Ishikawa (cell line): ENCODE data around the gene MYMK.

Source experiments
- CEBPB ChIP-seq: IDR thresholded peaks from 2 replicates; pipeline ENCODE4 v1.6.1; 2012
- CREB1 ChIP-seq: IDR thresholded peaks from 2 replicates; pipeline ENCODE4 v1.6.1; 2012; ENCODE audit warnings: low read depth
- EGR1 ChIP-seq: IDR thresholded peaks from 2 replicates; pipeline ENCODE4 v1.6.1; 2012
- EP300 ChIP-seq: IDR thresholded peaks from 2 replicates; pipeline ENCODE4 v1.6.1; 2012; ENCODE audit warnings: borderline replicate concordance
- FOXM1 ChIP-seq: IDR thresholded peaks from 2 replicates; pipeline ENCODE4 v1.6.1; 2012; ENCODE audit warnings: low read depth, borderline replicate concordance
- NFIC ChIP-seq: IDR thresholded peaks from 2 replicates; pipeline ENCODE4 v1.6.1; 2012
- RAD21 ChIP-seq: IDR thresholded peaks from 2 replicates; pipeline ENCODE4 v1.6.1; 2012; ENCODE audit warnings: low read depth
- TAF1 ChIP-seq: IDR thresholded peaks from 2 replicates; pipeline ENCODE4 v1.6.1; 2012; ENCODE audit warnings: low read depth, mild to moderate bottlenecking
- TCF12 ChIP-seq: IDR thresholded peaks from 2 replicates; pipeline ENCODE4 v1.6.1; 2012; ENCODE audit warnings: low read depth
- TEAD4 ChIP-seq: IDR thresholded peaks from 2 replicates; pipeline ENCODE4 v1.6.1; 2012
- YY1 ChIP-seq: IDR thresholded peaks from 2 replicates; pipeline ENCODE4 v1.6.1; 2012; ENCODE audit warnings: low read depth
- ZBTB7A ChIP-seq: IDR thresholded peaks from 2 replicates; pipeline ENCODE4 v1.6.1; 2012; ENCODE audit warnings: low read depth
- TF ChIP-seq, protein P1 (sequence below): IDR thresholded peaks from 2 replicates; pipeline ENCODE4 v1.6.1; 2012
- TF ChIP-seq, protein P2 (sequence below): IDR thresholded peaks from 2 replicates; pipeline ENCODE4 v1.6.1; 2012; ENCODE audit warnings: low read depth, mild to moderate bottlenecking
- TF ChIP-seq, protein P3 (sequence below): IDR thresholded peaks from 2 replicates; pipeline ENCODE4 v1.6.1; 2012

Gene MYMK

DNA sequence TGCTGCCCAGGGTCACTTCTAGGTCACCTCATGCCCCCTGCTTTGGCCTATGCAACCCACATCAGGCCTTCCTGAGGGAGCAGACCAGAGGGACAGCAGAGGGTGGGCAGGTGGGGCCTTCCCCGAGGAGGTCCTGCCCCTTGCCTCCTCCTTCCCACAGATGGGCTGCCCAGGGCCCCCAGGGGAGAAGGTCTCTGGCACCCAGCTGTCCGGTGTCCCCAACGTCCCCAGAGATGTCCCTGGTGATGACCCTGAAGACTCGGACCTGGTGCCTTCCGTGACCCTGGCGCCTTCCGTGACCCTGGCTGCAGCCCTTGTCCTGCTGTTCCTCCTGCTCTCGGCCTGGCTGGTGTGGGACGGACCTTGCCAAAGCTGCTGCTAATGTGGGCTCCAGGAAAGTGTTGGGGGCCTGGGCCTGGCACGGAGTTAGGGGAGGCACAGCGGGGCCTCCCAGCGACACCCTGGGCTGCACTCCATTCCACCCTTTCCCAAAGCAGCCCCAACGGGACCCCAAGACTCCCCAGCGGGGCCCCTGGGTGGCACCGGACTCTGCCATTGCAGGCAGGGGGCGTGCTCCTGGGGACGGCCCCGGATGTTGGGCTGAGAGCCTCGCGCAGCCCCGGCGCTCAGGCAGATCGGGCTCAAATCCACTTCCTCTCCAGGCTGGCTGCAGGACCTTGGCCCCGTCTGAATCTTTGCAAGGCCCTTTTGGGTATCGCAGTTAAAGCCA is 39.1 kb downstream of the MYMK start:
- TF ChIP-seq, protein P1, sequence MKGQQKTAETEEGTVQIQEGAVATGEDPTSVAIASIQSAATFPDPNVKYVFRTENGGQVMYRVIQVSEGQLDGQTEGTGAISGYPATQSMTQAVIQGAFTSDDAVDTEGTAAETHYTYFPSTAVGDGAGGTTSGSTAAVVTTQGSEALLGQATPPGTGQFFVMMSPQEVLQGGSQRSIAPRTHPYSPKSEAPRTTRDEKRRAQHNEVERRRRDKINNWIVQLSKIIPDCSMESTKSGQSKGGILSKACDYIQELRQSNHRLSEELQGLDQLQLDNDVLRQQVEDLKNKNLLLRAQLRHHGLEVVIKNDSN = no peak
- TF ChIP-seq, protein P2, sequence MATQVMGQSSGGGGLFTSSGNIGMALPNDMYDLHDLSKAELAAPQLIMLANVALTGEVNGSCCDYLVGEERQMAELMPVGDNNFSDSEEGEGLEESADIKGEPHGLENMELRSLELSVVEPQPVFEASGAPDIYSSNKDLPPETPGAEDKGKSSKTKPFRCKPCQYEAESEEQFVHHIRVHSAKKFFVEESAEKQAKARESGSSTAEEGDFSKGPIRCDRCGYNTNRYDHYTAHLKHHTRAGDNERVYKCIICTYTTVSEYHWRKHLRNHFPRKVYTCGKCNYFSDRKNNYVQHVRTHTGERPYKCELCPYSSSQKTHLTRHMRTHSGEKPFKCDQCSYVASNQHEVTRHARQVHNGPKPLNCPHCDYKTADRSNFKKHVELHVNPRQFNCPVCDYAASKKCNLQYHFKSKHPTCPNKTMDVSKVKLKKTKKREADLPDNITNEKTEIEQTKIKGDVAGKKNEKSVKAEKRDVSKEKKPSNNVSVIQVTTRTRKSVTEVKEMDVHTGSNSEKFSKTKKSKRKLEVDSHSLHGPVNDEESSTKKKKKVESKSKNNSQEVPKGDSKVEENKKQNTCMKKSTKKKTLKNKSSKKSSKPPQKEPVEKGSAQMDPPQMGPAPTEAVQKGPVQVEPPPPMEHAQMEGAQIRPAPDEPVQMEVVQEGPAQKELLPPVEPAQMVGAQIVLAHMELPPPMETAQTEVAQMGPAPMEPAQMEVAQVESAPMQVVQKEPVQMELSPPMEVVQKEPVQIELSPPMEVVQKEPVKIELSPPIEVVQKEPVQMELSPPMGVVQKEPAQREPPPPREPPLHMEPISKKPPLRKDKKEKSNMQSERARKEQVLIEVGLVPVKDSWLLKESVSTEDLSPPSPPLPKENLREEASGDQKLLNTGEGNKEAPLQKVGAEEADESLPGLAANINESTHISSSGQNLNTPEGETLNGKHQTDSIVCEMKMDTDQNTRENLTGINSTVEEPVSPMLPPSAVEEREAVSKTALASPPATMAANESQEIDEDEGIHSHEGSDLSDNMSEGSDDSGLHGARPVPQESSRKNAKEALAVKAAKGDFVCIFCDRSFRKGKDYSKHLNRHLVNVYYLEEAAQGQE = no peak
- TF ChIP-seq ZBTB7A (no peak), TAF1 (no peak), TCF12 (no peak), CREB1 (no peak), NFIC (no peak), EP300 (no peak), TEAD4 (no peak), YY1 (no peak), RAD21 (no peak), EGR1 (no peak)
- TF ChIP-seq, protein P3, sequence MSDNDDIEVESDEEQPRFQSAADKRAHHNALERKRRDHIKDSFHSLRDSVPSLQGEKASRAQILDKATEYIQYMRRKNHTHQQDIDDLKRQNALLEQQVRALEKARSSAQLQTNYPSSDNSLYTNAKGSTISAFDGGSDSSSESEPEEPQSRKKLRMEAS = no peak

DNA sequence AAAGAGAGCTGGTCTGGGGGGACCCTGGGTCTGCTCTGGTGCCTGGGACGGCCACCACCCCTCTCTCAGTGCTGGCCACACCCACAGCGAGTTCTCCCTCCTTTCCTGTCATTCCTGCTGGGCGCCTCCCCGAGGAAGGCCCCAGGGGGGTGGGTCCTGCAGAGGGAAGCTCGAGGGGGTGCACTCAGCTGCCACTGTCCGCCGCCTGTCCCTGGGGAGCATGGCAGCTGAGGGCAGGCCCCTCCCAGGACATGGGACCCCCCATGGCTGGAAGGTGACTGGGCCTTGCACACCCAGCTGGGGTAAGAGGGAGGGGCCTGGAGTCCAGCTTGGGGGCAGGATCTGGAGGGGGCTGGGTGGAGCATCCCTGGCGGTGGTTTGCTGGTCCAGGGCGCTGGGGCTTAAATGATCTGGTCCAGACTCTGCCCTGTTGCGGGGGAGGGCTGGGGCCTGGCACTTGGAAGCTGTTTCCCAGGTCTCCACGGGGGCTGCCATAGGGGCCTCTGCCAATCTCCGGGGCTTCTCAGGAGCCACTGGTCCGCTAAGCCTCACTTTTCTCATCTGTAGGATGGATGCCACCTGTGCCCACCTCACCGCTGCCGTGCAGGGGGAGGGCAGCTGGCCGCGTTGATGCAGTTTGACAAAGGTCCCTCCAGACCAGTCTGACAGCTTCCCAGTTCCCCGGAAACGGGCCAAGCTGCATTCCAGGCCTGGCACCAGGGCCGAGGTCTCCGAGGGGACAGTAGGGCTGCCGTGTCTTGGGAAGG is 39.9 kb downstream of the MYMK start:
- TF ChIP-seq NFIC = peak; percentile 36; the same call in 1 of the 2 replicates
- TF ChIP-seq ZBTB7A = no peak; the same call in 1 of the 2 replicates
- TF ChIP-seq YY1 = no peak
- TF ChIP-seq, protein P1 = no peak
- TF ChIP-seq TAF1 = no peak
- no peak for TF ChIP-seq EGR1
- TF ChIP-seq TCF12 = no peak
- no peak for TF ChIP-seq RAD21
- TF ChIP-seq FOXM1 = no peak
- no peak for TF ChIP-seq EP300
- TF ChIP-seq CREB1 = no peak
- peak; percentile 81 for TF ChIP-seq TEAD4
- TF ChIP-seq CEBPB = no peak
- TF ChIP-seq, protein P2 = no peak
- TF ChIP-seq, protein P3 = no peak

DNA sequence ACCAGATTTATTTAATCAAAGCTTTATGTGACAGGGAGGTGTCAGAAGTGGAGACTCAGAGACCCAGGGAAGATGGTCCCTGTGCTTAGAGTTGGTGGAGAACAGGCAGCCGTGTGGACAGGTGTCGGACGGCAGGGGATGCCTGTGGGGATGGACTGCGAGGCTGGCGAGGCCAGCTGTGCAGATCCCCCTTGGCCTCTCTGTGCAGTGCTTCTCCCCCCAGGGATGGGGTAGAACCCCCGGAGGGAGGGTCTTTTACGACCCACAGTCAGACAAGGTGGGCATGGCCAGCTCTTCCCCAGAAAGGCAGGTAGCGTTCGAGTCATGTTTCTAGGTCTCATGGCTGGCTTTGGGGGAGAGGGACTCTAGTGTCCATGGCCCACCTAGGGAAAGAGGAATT is 41.1 kb downstream of the MYMK start:
- TF ChIP-seq, protein P2 = no peak
- TF ChIP-seq ZBTB7A = no peak
- TF ChIP-seq NFIC = no peak
- TF ChIP-seq, protein P3 = no peak
- TF ChIP-seq, protein P1 = no peak
- TF ChIP-seq TEAD4 = no peak
- TF ChIP-seq YY1 = no peak
- no peak for TF ChIP-seq TAF1
- TF ChIP-seq EP300 = no peak
- no peak for TF ChIP-seq CREB1
- TF ChIP-seq EGR1 = no peak
- TF ChIP-seq TCF12 = no peak
- TF ChIP-seq CEBPB = no peak
- TF ChIP-seq RAD21 = no peak
- no peak for TF ChIP-seq FOXM1
